Cardiac muscle cell (in vitro differentiated cells and primary cell): Measurements from ENCODE around the gene GNPTAB. TPM values are rescaled to one million over a fixed set of nuclear protein-coding genes. Genes with fewer than 3 reads are reported as not detected.

Experiments used
- DNase-seq, 2 donors: peaks; one replicate each; pipeline versions ENCODE4 v3.0.0 to v3.0.0-alpha.2; 2010 to 2017; ENCODE audit warnings: low read depth in 1 of 2, low spot score in 1 of 2
- H3K27ac ChIP-seq: fragments of 200-600 bp; sonication (generic); 2 replicates; pipeline ENCODE4 v1.5.1; 2016
- H3K27me3 ChIP-seq: fragments of 200-600 bp; sonication (generic); 2 replicates; pipeline ENCODE4 v1.6.0; 2016; ENCODE audit warnings: control low read depth
- H3K36me3 ChIP-seq: fragments of 200-600 bp; sonication (generic); 2 replicates; pipeline ENCODE4 v1.5.1; 2016; ENCODE audit warnings: control low read depth
- H3K4me1 ChIP-seq: fragments of 200-600 bp; sonication (generic); 2 replicates; pipeline ENCODE4 v1.8.1; 2017; ENCODE audit warnings: low read depth, mild to moderate bottlenecking, mixed run types
- H3K4me3 ChIP-seq: fragments of 200-600 bp; sonication (generic); 2 replicates; pipeline ENCODE4 v1.5.1; 2016; ENCODE audit warnings: mild to moderate bottlenecking
- H3K9me3 ChIP-seq: fragments of 200-600 bp; sonication (generic); 2 replicates; pipeline ENCODE4 v1.5.1; 2017; ENCODE audit warnings: low read depth, mild to moderate bottlenecking, control low read depth
- CTCF ChIP-seq: IDR thresholded peaks from 2 replicates; pipeline ENCODE4 v1.5.1; 2012; ENCODE audit warnings: low read depth, mild to moderate bottlenecking, low read length
- polyA plus RNA-seq: library from polyadenylated mRNA; unstranded; fragments of >200 nt; fragmentation: Nextera tagmentation; extraction: Ambion mirVana; gene quantifications from 2 replicates; pipeline ENCODE4 v1.2.1, GENCODE V29; 2016
- total RNA-seq: library from RNA; depleted of rRNA; stranded (reverse); fragments of >200 nt; gene quantifications from 2 replicates; pipeline ENCODE4 v1.2.3, GENCODE V29; 2016

The GNPTAB gene
- total and polyA plus RNA-seq, 2 experiments from 2014 or later, result 4.0 to 6.2 TPM

GRCh38 chr12:101703487-101703886, 127.3 kb downstream of the GNPTAB start:
- no peak overlapping the region for H3K27ac ChIP-seq

GRCh38 chr12:101700299-101700820, 130.4 kb downstream of the GNPTAB start:
- no peak for DNase-seq
- Histone ChIP-seq H3K9me3 (no peaks in the 10 kb centered on the region), H3K4me1 (peaks cover 3% of the 10 kb centered on the region), H3K27me3 (no peaks in the 10 kb centered on the region), H3K27ac (no peak overlapping the region), H3K4me3 (no peak overlapping the region), H3K36me3 (no peaks in the 10 kb centered on the region)
- no peak for TF ChIP-seq CTCF

More at GRCh38 chr12:101703487-101703886, 127.3 kb downstream of the GNPTAB start:
- no peak for DNase-seq
- no peaks in the 10 kb centered on the region for H3K9me3 ChIP-seq
- no peaks in the 10 kb centered on the region for H3K27me3 ChIP-seq
- H3K36me3 ChIP-seq, result no peaks in the 10 kb centered on the region
- no peak overlapping the region for H3K4me3 ChIP-seq
- no peak for TF ChIP-seq CTCF
- peaks cover 3% of the 10 kb centered on the region for H3K4me1 ChIP-seq

GRCh38 chr12:101698800-101699347, 131.9 kb downstream of the GNPTAB start:
- Histone ChIP-seq H3K36me3 (no peaks in the 10 kb centered on the region), H3K27me3 (no peaks in the 10 kb centered on the region), H3K4me3 (peak overlapping the region; percentile 98), H3K27ac (no peak overlapping the region), H3K4me1 (peaks cover 3% of the 10 kb centered on the region), H3K9me3 (no peaks in the 10 kb centered on the region)
- TF ChIP-seq CTCF, result peak; percentile 44
- peak in 1 of 2 donors; percentile 13 for DNase-seq

- Histone ChIP-seq H3K4me1 (peaks cover 3% of the 10 kb centered on the region), H3K4me3 (peak overlapping the region; percentile 98), H3K9me3 (no peaks in the 10 kb centered on the region), H3K36me3 (no peaks in the 10 kb centered on the region), H3K27me3 (no peaks in the 10 kb centered on the region), H3K27ac (peak overlapping the region; percentile 85)
- DNase-seq, result peak; percentile 29 to 34
- TF ChIP-seq CTCF, result no peak
These were observed 132.6 kb downstream of the GNPTAB start for GRCh38 chr12:101697930-101698799.

- peak within 1 kb of the TSS; percentile 98 for H3K4me3 ChIP-seq
- H3K4me1 ChIP-seq, result no peaks in the 10 kb centered on the region
- H3K9me3 ChIP-seq, result no peaks in the 10 kb centered on the region
- no peaks in the 10 kb centered on the region for H3K27me3 ChIP-seq
- no peak for TF ChIP-seq CTCF
- peak within 1 kb of the TSS; percentile 85 for H3K27ac ChIP-seq
- peak; percentile 59 to 84 for DNase-seq
- H3K36me3 ChIP-seq, result no peaks in the 10 kb centered on the region
These were observed 133.4 kb downstream of the GNPTAB start, which contains the start of gene CHPT1 for GRCh38 chr12:101697197-101697929. Gene CHPT1 (plus strand): TSS chr12:101697640. CDS start chr12:101697862, 222 bp downstream.
